NCI-H748 (cell line): Measurements from ENCODE around the gene CRCP.
"Not testable (repeated sequence)": the region's sequence is repeated elsewhere in the genome, so short reads cannot be mapped to it uniquely, and the experiment has no call there.

Experiments used
- DNase-seq: peaks from one replicate; lab custom pipeline; 2025; ENCODE audit not compliant: unreplicated experiment; lab: John Stamatoyannopoulos, UW

CRCP gene

DNA sequence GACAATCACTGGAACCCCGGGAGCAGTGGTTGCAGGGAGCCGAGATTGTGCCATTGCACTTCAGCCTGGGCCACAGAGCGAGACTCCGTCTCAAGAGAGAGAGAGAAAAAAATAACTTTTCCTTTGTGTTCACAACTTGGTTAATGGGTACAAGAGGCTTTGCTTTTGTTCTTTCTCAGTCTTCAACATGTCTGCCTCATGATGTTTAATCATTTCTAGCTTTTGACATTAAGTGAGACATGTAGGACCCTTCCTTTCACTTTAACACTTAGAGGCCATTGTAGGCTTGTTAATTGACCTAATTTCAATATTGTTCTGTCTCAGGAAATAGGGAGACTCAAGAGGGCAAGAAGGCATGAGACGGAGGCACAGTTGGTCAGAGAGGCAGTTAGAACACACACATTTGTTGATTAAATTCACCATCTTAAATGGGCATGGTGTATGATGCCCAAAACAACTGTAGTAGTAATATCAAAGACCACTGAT, 9.3 kb upstream of the CRCP start:
- no peak for DNase-seq

DNA sequence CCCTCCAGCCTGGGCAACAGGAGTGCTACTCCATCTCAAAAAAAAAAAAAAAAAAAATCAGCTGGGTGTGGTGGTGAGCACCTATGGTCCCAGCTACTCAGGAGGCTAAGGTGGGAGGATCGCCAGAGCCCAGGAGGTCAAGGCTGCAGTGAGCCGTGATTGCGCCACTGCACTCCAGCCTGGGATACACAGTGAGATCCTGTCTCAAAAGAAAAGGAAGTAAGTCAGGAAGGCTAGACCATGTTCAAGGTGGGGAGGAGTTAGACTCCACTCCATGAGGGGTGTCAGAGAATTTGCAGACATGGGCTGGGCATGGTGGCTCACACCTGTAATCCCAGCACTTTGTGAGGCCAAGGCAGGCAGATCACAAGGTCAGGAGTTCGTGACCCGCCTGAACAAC, 6.2 kb upstream of the CRCP start:
- not testable (repeated sequence) for DNase-seq

DNA sequence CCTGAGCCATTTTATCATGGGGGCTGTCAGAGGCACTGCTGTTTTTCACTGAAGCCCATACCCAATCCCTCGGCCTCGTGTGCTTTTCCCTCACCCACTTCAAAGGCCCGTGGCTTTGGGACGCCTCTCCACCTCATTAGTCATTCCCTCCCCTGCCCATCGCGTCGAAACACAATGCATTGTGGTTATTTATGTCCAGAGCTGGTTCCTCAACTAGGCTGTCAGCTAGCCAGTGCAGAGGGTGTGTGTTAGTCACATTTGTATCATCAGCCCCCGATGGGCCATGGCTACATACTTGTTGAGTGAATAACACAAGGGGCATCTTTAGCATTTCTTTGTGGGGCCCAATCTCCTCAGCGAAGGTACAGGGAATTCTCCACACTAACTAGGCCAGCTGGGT, 3.8 kb upstream of the CRCP start:
- DNase-seq, result no peak

DNA sequence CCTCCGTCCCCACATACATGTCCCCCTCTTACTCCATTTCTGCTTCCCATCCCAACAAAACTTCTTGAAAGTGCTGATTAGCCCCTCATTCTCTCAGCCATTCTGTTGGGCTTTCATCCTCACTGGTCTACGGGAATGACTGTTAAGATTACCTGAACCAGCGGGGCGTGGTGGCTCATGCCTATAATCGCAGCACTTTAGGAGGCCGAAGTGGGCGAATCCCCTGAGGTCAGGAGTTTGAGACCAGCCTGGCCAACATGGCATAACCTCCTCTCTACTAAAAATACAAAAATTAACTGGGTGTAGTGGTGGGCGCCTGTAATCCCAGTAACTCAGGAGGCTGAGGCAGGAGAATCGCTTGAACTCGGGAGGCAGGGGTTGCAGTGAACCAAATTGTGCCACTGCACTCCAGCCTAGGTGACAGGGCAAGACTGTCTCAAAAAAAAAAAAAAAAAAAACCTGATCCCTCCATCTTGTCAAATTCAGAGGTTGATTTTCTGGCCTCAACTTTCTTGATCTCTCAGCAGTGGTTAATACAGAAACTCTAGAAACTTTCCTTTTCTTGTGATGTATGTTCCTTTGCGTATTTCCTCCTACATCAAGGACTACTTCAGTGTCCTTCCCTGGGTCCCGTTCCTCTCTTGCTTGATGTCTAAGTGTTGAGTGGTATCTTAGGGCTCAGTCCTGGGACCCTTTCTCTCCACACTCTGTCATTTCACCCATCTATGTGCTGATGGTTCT, 2.2 kb downstream of the CRCP start:
- not testable (repeated sequence) for DNase-seq

DNA sequence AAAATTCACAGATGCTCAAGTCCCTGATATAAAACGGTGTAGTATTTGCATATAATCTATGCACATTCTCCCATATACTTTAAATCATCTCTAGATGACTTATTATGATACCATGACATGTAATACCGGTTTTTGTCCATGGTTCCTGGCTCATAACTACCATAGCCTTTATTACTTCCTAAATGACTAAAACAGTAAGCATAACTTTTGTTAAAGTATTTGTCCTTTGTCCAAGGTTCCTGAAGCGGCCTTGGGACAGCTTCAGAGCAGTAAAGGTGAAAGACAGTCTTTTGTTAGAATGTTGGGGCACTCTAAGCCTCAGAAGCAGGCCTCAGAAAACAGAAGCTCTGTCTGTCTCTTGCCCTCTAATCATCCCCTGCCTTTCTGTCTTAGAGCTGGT, 4.0 kb downstream of the CRCP start:
- no peak for DNase-seq

DNA sequence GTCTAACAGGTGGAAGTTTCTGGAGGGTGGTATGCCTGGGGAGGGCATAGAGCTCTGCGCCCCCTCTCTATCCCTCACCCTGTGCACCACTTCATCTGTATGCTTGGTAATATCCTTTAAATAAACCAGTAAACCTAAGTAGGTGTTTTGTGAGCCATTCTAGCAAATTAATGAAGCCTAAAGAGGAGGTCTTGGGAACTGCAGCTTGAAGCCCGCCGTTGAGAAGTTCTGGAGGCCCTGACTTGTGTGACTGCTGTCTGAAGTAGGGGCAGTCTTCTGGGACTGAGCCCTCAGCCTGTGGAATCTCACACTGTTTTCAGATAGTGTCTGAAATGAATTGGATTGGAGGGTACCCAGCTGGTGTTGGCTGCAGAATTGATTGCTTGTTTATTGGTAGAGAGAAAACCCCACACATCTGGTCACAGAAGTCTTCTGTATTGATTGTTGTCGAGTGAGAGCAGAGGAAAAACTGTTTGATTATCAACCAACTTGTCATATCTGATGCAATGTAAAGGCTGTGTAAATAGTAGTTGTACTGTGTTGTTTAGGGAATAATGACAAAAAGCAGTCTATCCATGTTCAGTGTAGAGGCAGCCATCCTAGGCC, 4.7 kb downstream of the CRCP start:
- DNase-seq, result no peak

DNA sequence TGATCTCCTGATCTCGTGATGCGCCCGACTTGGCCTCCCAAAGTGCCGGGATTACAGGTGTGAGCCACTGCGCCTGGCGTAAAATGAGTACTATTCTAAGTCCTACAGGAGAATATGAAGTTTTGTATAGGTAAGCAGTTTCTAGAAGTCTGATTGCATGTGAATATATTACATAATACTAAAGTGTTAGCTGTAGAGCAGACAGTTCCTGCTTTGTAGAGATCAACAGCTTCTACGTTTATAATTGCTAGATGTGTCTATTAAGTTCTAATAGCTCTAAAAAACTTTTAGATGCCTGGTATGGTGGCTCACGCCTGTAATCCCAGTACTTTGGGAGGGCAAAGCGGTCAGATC, 8.5 kb downstream of the CRCP start:
- no peak for DNase-seq

DNA sequence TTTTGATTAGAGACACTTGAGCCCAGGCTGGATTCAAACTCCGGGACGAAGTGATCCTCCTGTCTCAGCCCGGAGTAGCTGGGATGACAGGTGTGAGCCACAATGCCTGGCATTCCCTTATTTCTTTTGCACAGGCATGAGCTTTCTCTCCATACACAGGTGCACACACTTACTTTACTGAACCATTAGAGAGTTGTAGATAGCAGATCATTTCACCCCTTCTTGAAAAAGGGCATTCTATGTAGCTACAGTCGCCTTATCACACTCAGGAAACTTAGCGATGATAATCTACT, 9.9 kb downstream of the CRCP start:
- DNase-seq, result not testable (repeated sequence)

DNA sequence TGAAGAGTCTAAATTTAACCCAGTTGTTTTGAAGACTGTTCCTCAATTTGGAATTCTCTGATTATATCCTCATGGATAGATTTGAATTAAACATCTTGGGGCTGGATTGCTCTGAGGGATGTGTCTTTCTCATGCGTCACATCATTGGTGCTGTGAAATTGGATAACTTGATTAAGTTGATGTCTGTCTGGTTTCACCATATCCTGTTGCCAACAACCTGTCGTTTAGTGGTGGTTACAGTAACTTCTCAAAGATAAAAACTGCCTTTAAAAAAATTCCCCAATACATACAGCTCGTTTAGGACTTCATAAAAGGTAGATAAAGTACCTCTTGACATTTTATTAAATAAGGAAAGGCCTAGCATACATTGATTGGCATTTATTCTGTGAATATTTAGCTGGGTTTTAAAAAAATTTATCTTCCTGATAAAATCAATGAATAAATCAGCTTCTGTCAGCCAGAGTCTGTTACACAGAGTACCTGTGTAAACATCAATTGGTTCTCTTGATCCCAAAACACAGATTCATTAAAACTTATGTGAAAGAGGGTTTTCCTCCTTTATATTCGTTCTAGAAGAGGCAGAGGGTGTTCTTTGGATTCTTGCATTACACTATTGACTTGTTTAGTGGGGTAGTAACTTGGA, 10.5 kb downstream of the CRCP start:
- DNase-seq, result no peak

DNA sequence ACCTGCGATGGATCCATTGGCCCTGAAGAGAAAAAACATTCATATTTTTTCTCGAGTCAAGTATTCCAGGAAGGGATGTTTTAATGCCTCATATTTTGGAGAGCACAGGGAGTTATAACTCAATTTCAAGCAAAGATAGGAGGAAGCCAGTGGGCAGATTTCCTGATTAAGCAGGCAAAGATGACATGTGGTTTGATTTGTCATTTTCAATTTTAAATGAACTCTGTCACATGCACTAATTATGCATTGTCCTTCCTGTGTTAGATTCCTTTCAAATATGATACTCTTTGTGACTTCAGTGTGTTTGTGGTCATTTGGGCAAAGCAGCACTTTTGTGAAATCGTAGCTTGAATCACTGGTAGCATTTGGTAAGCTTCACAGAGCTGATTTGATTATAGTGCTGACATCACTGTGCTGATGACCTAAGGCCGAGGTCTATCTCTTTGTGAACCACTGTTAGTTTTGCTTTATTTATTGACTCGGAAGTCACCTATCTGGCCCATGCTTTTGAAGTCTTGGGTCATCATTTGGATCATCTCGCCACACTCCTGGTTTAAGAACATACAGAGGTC, 11.2 kb downstream of the CRCP start:
- not testable (repeated sequence) for DNase-seq

DNA sequence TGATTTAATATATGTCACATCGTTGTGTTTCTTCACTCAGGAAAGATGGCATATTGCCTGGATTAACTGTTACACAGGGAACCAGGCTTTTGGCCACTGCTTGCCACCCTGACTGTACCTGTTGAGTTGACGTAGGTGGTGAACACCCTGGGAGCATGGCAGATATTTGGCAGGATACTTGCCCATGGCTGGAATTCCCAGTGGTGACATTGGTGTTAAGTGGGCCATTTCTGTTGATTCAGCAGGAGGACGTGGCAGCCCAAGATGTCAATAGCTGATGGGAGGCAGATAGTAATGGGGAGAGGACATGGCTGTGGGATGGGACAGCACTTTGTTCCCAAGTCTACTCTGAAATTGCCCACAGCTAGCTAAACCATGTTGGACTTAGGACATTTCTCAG, 12.5 kb downstream of the CRCP start:
- DNase-seq, result not testable (repeated sequence)

DNA sequence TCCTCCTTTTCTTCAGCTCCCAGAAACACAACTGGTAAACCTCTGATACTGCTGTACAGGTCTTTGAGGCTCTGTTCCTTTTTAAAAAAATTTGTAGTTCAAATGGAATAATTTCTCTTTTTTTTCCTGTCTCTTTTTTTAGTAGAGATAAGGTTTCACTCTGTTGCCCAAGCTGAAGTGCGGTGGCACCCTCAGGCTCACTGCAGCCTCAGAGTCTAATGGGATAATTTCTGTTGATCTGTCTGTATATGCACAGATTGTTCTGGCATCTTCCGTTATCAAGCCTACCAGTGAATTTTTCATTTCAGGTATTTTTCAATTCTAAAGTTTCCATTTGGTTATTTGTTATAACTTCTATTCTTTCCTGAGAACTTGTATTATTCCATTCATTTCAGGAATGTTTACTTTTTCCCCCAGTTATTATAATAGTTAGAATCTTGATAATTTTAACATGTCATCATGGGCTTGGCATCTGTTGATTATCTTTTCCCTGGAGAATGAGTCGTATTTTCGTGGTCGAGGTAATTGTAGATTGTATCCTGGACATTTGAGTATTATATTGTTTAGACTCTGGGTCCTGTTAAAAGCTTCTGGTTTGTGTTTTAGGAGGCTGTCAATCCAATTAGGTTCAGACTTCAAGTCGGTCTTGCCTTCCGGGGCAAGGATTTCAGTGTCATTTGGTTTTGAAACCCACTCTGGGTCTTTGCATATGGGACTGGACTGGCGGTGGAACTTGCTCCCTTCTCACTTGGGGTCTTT, 24.5 kb downstream of the CRCP start:
- DNase-seq, result no peak

DNA sequence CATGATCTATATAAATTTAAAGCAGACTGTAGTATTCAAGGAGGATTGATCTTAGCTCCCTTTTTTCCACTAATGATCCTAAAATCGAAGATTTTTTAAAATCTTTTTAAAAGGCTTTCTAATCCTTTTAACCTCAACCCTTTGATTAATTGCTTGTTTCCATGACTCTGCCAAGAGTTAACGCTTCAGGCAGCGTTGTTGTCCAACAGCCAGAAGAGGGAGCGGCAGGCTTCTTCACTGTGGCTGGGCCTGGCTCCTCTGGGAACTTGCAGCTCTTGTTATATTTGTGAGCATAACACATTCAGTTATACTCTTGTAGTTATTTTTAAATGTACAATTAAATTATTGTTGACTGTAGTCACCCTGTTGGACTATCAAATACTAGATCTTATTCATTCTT, 26.3 kb downstream of the CRCP start:
- DNase-seq, result peak; percentile 12

DNA sequence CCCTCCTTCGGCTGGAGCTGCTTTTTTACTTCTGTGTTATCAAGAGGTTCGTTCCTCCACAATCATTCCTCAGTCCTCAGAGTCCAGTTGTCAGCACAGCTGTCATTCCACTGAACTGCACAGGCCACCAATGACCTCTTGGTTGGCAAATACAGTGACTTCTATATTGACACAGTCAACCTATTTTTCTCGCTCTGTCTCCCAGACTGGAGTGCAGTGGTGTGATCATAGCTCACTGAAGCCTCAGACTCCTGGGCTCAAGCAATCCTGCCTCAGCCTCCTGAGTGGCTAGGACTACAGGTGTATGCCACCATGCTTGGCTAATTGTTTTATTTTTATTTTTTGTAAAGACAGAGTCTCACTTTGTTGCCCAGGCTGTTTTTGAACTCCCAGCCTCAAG, 27.7 kb downstream of the CRCP start:
- DNase-seq, result no peak

DNA sequence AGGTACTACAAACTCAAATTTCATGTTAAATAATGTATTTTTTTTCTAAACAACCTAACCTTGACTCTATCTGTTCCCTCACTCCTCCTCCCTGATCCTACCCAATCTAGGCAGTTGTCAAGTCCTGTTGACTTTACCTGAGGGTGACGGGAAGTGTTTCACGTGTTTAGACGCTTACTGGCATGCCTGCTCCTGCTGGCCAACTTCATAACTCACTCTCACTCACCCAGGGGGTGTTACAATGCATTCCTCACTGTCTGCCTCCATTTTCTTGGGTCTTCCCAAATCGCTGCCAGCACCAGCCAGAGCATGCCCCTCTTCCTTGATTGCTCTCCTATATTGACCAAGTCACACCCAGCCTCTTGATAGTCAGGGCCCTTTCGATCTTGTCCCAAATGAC, 28.3 kb downstream of the CRCP start:
- DNase-seq, result no peak

DNA sequence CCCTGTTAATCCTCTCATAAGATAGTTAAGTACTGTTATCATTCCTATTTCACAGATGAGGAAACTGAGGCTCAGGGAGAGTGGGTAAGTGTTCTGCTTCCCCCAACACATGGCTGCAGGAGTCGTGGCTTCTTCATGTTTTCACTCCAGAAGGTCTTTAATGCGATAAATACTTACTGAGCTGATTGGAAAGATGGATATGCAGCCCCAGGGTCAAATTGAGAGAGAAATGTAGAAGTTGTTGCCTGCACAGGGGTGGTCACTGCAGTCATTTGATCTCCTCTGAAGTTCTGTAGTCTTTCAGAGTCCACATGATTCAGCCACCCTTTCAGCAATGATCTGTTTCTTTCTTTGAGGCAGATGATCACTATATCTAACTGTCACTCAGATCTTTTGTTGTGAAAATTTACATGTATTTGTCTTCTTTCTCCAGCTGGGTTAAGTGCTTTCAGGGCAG, 29.3 kb downstream of the CRCP start:
- no peak for DNase-seq

DNA sequence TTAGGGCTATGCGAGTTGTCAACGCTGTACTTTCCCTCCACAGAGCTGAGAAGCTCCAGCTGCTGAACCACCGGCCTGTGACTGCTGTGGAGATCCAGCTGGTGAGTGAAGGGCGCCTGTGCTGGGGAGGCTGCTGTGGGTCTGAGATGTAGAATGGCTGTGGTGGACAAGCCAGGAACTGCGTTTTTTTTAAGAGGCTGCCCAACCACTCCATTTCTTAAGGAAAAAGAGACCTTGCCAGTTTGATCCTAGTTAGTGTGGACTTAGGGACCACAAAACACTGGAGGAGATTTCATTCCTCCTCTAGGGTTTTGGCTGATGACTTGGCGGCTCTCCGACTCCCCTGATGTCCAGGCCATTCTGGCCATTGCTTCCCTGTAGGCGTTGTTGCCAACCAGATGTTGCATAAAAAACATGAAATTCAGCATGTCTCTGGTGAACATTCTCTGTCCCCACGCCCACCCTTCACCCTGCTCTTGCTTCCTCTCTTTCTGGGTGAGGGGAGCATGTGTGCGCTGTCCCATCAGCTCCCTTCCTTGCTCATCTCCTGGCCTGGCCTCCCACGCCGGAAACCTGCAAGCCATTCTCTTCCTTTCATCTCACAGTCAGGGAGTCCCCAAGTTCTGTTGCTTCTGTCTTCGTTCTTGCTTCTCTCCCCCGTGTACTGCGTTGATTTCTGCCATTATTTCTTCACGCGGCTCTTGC, 30.9 kb downstream of the CRCP start:
- DNase-seq, result no peak

DNA sequence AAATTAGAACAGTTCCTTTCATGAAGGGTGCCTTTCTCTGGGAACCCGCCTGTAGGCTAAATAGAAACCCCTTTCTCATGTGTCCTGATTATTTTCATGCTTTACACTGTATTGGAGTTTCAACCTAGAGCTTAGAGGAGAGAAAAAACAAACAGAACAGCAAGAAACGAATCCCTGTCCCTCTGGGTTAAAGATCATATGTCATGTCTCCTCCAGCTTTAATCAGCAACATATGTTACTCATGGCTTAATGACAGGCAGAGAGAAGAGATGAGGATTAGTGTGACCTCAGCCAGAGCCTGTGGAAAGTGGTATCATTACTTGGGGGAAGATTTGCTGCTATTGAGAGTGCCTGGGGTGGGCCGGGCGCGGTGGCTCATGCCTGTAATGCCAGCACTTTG, 32.1 kb downstream of the CRCP start:
- no peak for DNase-seq

DNA sequence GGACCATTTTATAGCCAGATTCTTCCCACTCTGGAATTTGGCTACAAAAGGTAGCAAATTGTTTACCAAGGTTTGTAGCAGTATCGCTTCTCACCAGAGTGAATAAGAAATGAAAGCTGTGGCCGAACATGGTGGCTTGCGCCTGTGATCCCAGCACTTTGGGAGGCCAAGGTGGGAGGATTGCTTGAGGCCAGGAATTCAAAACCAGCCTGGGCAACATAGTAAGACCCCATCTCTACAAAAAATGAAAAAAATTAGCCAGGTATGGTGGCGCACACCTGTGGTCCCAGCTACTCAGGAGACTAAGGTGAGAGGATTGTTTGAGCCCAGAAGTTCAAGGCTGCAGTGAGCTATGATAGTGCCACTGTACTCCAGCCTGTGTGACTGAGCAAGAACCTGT, 33.0 kb downstream of the CRCP start:
- not testable (repeated sequence) for DNase-seq

DNA sequence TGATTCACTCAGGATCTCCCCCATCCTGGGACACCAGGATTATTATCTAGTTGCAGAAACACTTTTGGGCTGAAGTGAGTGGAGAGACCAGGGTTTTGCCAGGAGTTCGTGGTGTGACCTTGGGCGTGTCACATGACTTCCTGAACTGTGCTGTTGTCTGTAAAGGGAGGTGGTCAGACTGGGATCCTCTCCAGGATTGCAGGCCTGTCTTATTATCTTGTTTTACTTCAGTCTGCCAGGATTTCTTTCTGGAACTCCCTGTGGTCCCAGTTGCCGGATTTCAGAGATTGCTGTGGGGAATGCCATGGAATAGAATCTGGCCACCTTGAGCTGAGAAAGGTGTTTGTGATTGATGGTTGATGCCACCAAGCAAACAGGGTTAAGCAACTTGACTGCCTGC, 35.8 kb downstream of the CRCP start:
- no peak for DNase-seq
